Measurements from ENCODE around the gene CORIN.

CORIN gene, protein sequence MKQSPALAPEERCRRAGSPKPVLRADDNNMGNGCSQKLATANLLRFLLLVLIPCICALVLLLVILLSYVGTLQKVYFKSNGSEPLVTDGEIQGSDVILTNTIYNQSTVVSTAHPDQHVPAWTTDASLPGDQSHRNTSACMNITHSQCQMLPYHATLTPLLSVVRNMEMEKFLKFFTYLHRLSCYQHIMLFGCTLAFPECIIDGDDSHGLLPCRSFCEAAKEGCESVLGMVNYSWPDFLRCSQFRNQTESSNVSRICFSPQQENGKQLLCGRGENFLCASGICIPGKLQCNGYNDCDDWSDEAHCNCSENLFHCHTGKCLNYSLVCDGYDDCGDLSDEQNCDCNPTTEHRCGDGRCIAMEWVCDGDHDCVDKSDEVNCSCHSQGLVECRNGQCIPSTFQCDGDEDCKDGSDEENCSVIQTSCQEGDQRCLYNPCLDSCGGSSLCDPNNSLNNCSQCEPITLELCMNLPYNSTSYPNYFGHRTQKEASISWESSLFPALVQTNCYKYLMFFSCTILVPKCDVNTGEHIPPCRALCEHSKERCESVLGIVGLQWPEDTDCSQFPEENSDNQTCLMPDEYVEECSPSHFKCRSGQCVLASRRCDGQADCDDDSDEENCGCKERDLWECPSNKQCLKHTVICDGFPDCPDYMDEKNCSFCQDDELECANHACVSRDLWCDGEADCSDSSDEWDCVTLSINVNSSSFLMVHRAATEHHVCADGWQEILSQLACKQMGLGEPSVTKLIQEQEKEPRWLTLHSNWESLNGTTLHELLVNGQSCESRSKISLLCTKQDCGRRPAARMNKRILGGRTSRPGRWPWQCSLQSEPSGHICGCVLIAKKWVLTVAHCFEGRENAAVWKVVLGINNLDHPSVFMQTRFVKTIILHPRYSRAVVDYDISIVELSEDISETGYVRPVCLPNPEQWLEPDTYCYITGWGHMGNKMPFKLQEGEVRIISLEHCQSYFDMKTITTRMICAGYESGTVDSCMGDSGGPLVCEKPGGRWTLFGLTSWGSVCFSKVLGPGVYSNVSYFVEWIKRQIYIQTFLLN

DNA sequence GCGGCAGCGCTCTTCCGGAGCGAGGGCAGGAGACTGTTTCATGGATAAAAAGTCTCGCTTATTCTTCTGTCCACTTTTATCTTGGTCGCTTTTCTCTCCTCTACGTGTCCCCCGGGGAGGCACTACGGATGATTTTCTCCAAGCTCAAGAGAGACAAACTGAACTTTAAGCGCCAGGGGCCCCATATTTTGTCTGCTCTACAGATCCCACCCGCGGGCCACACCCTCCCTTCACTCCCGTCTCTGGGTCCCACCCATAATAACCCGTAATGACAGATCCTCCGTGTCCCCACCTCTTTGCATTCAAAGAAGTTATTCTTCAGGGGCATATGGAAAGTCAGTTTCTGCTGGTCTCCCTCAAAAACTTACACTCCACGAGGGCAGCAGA lies at the start of gene CORIN:
Gene CORIN, minus strand, starts transcription at position 160 of the 387 bp plus-strand sequence. Its CDS starts 118 bp downstream, at position 42.
- DNase-seq (ENCODE audit: low read depth in 1 of 2, low spot score in 1 of 2), result no peak
- in situ Hi-C loops (cut with HindIII; ENCODE audit: low pct_unique_long_range_greater_than_20kb, low sequenced_read_pairs), result no loop called here
- TF ChIP-seq JUND (IDR thresholded peaks at IDR 0.05; ENCODE audit: low read depth), result no peak

DNA sequence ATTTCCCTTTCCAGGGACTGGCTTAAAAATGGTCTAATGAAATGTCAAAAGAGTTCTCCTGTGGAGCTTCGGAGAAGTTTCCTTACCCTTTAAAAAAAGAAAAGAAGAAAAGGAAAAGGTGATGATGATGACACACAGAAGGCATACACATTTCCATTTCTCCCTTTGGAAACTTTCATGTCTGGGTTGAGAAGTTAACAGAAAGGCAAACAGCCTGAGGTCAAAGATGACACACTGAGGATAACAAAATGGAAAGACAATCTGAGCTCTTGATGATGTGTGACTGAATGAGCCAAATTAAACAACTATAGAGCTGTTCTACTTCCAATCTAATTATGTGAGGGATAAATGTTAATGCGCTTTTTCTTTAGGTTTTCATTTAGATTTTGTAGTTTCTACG lies 44.4 kb upstream of the CORIN start:
- in situ Hi-C loops (cut with HindIII; ENCODE audit: low pct_unique_long_range_greater_than_20kb, low sequenced_read_pairs), result no loop called here
- no peak for TF ChIP-seq JUND (IDR thresholded peaks at IDR 0.05; ENCODE audit: low read depth)
- no peak for DNase-seq (ENCODE audit: low read depth in 1 of 2, low spot score in 1 of 2)

DNA sequence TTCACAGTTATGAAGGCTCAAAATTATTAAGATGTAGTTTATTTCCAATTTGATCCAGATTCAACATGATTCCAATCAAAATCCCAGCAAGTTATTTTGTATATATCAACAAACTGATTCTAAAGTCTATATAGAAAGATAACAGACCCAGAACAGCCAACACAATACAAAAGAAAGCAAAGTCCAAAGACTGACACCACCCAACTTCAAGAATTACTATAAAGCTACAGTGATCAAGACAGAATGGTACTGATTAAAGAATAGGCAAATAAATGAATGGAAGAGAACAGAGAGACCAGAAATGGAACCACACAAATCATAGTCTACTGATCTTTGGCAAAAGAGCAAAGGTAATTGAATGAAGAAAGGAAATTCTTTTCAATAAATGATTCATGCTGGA lies 41.6 kb upstream of the CORIN start:
- TF ChIP-seq JUND (IDR thresholded peaks at IDR 0.05; ENCODE audit: low read depth), result no peak
- DNase-seq (ENCODE audit: low read depth in 1 of 2, low spot score in 1 of 2), result no peak
- in situ Hi-C loops (cut with HindIII; ENCODE audit: low pct_unique_long_range_greater_than_20kb, low sequenced_read_pairs), result no loop called here

DNA sequence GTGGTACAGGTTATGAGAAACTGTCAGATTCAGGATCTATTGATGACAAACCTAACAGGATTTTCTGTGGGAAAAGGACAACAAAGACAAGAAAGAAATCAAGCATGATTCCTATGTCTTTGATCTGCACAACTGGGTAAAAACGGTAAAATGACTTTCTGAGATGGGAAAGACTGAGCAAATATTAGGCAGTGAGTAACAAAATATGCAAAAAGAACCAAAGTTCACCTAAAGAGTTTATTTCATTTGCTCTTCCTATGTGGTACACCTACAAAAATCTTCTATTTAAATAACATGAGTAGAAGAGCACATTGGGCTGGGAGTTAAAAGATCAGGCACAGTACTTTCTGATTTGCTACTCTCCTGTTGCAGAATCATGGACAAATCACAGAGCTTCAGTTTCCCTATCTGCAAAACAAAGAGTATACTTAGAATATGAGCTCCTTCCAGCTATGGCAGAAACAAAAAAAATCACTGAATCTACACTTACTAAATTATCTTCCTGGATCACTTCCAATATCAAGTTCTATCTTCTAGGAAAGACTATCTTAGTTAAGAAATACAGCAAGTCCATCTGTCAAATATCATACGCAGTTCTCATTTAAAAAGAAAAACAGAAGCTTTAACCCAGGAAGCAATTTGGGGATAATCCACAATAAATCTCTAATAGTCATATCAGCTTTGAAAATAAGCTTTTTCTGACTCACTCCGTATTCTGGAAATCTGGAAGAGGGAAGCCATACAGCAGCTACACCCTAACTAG lies 39.1 kb upstream of the CORIN start:
- no peak for DNase-seq (ENCODE audit: low read depth in 1 of 2, low spot score in 1 of 2)
- in situ Hi-C loops (cut with HindIII; ENCODE audit: low pct_unique_long_range_greater_than_20kb, low sequenced_read_pairs), result no loop called here
- no peak for TF ChIP-seq JUND (IDR thresholded peaks at IDR 0.05; ENCODE audit: low read depth)

DNA sequence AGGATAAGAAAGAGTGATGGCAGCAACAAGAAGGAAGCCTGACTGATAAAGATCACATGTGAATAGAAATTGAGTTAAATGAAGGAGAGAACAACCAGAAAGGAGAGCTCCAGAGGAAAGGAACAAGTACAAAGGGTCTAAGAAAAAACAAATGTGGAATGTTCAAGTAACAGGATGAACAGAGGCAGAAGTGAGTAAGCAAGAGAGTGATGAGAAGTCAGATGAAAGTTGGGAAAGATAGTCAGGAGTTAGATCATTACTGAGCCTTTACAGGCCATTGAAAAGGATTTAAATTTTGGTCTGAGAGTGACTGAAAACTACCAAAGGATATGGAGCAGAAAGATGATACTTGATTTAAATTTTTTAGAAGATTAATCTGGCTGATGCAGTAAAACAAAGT lies 38.4 kb upstream of the CORIN start:
- no peak for DNase-seq (ENCODE audit: low read depth in 1 of 2, low spot score in 1 of 2)
- no peak for TF ChIP-seq JUND (IDR thresholded peaks at IDR 0.05; ENCODE audit: low read depth)
- in situ Hi-C loops (cut with HindIII; ENCODE audit: low pct_unique_long_range_greater_than_20kb, low sequenced_read_pairs), result no loop called here

DNA sequence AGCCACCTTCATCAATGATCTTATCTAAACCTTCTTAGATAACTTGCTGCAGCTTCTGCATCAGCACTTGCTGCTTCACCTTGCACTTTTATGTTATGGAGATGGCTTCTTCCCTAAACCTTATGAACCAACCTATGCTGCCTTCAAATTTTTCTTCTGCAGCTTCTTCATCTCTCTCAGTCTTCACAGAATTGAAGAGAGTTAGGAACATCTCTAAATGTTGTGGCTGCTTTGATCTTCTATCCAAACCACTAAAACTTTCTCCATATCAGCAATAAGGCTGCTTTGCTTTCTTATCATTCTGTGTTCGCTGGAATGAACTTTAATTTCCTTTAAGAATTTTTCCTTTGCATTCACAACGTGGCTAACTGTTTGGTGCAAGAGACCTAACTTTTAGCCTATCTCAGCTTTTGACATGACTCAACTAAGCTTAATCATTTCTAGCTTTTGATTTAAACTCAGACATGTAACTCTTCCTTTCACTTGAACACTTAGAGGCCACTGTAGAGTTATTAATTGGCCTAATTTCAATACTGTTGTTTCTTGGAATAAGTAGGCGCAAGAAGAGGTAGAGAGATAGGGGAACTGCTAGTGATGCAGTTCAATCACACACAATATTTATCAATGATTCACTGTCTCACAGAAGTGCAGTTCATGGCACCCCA lies 36.1 kb upstream of the CORIN start:
- DNase-seq (ENCODE audit: low read depth in 1 of 2, low spot score in 1 of 2), result no peak
- no peak for TF ChIP-seq JUND (IDR thresholded peaks at IDR 0.05; ENCODE audit: low read depth)
- in situ Hi-C loops (cut with HindIII; ENCODE audit: low pct_unique_long_range_greater_than_20kb, low sequenced_read_pairs), result no loop called here

DNA sequence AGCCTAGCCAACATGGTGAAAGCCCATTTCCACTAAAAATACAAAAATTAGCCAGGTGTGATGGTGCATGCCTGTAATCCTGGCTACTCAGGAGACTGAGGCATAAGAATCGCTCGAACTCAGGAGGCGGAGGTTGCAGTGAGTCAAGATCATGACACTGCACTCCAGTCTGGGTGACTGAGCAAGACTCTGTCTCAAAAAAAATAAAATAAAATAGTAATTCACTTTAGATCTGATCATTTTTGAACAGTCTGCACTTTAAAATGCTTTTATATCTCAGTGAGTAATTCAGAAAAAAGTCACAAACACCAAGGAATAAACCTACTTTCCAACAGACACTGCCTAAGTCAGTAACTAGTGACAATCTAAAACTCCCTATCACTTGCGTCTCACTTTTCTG lies 25.6 kb upstream of the CORIN start:
- DNase-seq (ENCODE audit: low read depth in 1 of 2, low spot score in 1 of 2), result no peak
- in situ Hi-C loops (cut with HindIII; ENCODE audit: low pct_unique_long_range_greater_than_20kb, low sequenced_read_pairs), result no loop called here
- no peak for TF ChIP-seq JUND (IDR thresholded peaks at IDR 0.05; ENCODE audit: low read depth)

DNA sequence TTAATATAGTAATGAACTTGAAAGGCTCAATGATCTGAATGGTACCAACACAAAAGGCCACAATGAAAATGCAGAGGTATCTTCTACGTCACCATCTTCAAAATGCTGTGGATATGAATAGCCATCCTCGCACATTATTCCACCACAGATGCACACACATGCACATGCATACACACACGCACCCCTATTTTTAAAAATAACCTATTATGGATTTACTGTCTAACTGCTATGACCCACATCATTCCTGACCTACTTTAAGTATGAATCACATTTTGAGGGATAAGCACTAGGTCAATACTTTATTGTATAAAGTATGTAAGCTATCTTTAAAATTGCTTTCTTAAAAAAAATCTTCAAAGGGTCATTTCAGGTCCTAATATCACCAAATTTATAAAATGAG lies 24.4 kb upstream of the CORIN start:
- TF ChIP-seq JUND (IDR thresholded peaks at IDR 0.05; ENCODE audit: low read depth), result no peak
- in situ Hi-C loops (cut with HindIII; ENCODE audit: low pct_unique_long_range_greater_than_20kb, low sequenced_read_pairs), result no loop called here
- no peak for DNase-seq (ENCODE audit: low read depth in 1 of 2, low spot score in 1 of 2)

DNA sequence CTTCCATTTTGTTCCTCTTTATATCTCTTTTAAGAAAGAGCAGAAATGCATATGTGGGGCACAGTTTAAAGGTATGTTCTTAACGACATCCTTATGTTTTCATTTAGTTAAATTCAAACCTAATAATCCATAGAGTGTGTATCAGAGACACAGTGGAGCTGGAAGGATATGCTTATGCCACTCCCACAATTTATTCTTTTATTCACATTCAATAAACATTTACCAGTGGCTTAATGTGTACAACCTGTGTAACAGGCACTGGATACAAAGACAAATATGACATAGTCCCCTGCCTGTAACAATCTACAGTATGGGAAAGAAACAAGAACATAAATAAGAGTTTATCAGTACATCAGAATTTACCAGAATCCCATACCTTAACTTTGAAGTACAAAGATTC lies 22.4 kb upstream of the CORIN start:
- no peak for DNase-seq (ENCODE audit: low read depth in 1 of 2, low spot score in 1 of 2)
- TF ChIP-seq JUND (IDR thresholded peaks at IDR 0.05; ENCODE audit: low read depth), result no peak
- in situ Hi-C loops (cut with HindIII; ENCODE audit: low pct_unique_long_range_greater_than_20kb, low sequenced_read_pairs), result no loop called here

DNA sequence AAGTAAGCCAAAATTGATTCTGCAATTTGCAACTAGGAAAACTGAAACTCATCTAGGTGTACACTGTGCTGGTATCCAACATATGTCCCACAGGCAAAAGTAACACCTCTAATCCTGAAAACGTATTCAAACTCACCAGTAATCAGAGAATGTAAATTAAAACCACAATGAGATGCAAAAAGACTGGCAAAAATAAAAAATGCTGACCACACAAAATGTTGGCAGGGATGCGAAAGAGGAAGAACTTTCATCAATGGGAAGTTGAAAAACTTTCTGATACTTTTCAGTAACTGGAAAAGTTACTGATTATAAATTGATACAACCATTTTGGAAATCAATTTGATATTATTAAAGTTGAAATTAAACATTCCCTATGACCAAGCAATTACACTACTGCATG lies 20.1 kb upstream of the CORIN start:
- in situ Hi-C loops (cut with HindIII; ENCODE audit: low pct_unique_long_range_greater_than_20kb, low sequenced_read_pairs), result no loop called here
- no peak for TF ChIP-seq JUND (IDR thresholded peaks at IDR 0.05; ENCODE audit: low read depth)
- DNase-seq (ENCODE audit: low read depth in 1 of 2, low spot score in 1 of 2), result no peak

DNA sequence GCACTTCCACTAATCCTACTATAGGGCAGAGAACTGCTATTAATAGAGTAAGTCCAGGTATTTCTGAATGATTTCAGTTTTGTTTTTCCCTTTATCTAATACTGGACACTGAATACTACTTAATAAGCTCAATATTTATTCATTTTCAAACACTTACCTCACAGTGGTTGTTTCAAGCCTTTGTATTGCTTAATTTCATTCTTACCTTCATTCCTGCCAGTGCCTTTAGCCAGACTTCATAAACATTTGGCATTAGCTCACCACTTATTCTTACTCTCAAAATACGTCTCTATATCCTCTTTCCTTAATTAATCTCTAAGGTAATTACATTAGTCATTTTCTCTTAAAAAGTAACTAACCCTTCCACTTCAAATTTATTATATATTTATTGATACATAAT lies 18.8 kb upstream of the CORIN start:
- DNase-seq (ENCODE audit: low read depth in 1 of 2, low spot score in 1 of 2), result no peak
- no peak for TF ChIP-seq JUND (IDR thresholded peaks at IDR 0.05; ENCODE audit: low read depth)
- in situ Hi-C loops (cut with HindIII; ENCODE audit: low pct_unique_long_range_greater_than_20kb, low sequenced_read_pairs), result no loop called here

DNA sequence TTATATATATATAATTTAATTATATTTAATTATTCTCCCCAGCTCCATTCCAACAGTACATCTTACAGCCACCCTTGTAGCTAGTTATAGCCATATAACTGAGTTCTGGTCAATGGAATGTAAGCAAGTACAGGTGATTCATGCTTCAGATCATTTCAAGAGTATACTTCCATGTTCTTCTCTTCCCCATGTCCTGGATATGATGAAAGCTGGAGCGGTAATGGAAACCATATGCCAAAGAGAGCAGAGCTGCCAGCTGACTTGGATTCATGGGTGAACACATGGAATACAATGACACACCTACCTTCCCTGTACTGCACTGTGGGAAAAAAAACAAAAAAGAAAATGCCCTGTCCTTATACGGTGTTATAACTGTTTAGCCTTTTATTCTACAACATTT lies 17.5 kb upstream of the CORIN start:
- no peak for DNase-seq (ENCODE audit: low read depth in 1 of 2, low spot score in 1 of 2)
- in situ Hi-C loops (cut with HindIII; ENCODE audit: low pct_unique_long_range_greater_than_20kb, low sequenced_read_pairs), result no loop called here
- TF ChIP-seq JUND (IDR thresholded peaks at IDR 0.05; ENCODE audit: low read depth), result no peak

Data from T47D (cell line).